HG03460 (cell line): ENCODE measurements around the gene DCUN1D2.
"Not testable (repeated sequence)": the region's sequence is repeated elsewhere in the genome, so short reads cannot be mapped to it uniquely, and the experiment has no call there.

ENCODE experiments used
- ATAC-seq: cut with Tn5 transposase; IDR thresholded peaks from one replicate; pipeline ENCODE4 v1.9.1; 2021; ENCODE audit not compliant: unreplicated experiment

DCUN1D2 gene

DNA sequence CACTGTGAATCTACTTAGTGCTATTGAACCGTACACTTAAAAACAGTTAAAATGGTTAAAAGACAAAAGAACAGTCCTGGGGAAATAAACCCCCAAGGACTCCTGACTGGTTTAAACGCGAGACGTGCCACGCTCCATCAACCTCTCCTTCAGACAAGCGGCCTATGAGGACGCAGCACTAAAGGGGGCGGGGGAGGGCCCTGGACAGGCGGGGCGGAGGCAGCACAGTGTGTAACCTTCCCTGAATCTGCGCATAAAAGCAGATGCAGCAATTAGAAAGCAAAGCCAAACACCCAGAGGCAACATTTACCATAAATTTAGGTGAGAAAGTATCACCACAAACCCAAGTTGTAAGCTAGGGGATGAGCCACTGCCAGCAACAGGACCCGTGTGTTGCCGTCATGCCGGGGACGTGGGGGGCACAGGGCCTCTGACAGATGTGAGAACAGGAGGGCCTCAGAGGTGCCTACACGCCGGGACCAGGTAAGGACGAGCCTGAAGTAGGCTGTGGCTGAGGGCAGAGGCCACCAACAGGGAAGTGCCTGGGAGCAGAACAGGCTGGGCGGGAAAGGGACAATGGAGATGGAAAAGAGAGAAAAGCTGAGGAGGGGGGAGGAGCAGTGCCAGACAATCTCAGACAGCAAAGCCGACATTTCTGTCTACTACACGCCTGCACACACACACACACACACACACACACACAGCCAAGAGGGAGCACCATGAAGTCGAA is 21.9 kb downstream of the DCUN1D2 start:
- ATAC-seq: no peak

- no peak for ATAC-seq
Measured at GRCh38 chr13:113468029-113468428, 22.5 kb downstream of the DCUN1D2 start.

DNA sequence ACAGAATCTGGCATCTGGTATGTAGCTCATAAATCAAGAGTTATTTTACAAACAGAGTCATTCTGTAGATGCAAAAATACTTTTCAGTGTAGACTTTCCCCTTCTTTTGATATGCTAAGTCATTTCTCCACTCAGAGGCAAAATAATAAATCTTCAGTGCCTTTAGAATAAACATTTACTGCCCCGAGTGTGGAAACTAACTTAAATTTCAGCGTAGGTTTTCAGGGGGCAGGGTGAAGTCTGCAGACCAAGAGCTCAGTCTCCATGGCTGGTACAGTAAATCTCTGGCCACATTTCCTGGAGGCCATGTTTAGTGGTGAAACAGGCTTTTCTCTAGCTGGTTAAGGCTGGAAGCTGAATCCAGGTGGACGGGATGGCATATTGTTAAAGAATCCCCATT is 24.1 kb downstream of the DCUN1D2 start:
- ATAC-seq: no peak

- ATAC-seq: no peak
Measured at GRCh38 chr13:113465300-113465699, 25.2 kb downstream of the DCUN1D2 start.

DNA sequence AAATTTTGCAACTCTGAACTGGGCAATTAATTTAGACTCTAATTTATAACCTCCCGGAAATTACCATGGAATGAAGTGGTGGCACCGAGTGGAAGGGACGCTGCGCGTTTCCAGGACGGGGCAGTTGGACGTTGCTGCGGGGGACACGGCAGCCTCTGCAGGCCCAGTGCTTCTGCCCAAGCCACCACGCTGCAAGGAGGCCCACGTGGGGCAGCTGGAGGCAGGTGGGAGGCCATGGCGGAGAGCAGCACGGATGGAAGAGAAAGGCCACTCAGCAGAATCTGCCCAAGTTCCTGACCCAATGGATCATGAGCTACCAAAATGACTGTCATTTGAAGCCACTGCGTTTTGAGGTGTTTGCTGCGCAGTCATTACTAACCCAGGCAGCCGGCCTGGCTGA is 26.0 kb downstream of the DCUN1D2 start:
- ATAC-seq: no peak

DNA sequence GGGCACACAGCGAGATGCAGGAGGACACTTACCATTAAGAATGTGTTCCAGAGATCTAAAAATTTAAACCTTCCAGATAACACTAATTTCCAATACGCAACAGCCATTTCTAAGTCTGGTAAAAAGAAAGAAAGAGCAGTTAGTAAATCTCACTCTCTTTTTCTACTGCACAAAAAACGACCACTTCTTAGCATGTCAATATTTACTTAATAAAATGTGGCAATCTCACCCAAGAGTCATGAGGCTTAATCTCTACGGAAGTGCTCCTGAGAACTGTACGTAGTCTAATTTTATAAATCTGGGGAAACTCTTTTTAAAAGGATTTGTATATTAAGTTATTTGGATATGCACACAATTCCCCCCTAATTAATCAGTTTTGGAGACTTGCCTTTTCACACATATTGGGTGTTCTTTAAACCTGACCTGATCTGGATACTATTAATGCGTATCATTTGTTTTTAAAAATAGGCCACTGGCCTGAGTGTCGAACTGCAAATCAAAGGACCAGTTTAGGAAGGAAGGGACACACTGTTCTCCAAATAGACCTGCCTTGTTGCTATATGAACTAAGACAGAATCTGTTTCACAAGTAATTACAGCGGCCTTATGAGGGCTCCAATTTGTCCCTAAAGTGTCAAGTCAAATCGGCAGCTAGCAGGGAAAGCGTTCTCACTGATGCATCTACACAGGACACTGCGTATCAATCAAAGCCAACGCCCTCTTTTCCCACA is 29.3 kb downstream of the DCUN1D2 start:
- no peak for ATAC-seq

DNA sequence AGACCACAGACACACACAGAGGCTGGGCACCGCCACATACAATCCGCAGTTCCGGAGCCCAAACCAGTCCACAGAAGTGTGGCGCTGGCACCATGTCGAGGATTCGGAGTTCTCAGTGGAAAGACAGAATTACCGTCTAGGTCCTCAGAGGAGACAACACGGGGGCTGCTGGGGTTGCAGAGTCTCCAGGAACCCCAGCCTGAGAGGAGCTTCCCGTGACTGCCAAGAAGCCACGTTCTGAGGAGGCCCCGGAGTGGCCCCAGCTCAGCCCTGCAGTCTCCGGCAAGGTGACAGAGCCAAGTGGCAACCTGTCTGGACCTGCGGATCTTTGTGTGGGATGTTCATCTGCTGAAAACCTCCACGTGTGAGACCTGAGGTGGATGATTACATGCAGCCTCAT is 29.9 kb downstream of the DCUN1D2 start:
- no peak for ATAC-seq

- no peak for ATAC-seq
Measured at GRCh38 chr13:113460064-113460555, 30.4 kb downstream of the DCUN1D2 start.

DNA sequence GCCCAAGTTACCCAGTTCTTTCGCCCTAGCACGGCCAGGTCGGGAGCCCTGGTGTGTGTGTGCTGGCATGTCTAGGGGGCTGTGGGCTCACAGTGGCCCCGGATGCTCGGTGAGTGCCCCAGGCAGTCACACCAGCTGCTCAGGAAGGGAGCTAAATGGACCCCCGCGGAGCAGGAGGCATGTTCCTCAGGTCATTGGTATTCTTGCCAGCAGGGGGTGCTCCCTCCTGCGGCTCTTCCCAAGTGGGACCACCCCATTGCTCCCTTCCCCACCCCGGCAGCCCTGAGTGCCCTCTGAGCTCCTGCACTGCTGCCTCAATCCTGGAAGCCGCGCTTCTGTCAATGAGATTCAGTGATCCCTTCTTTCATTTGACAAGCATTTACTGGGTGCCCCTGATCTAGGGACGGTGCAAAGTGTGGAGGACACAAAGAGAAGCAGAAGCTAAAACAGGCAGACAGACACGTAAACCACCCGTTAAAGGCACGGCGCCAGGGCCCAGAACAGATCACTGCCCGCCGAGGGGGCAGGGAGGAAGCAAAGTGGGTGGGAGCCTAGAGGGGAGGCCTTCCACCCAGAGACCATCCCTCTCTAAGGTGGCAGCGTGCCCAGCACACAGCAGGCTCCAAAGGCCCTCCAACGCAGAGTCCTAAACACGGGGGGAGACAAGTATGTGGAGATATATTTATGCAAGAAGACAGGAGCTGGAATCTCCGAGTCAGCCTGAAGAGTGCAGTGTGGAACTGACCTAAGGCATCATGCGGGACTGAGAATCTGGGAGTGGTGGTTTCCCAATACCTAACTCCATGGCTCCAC is 32.1 kb downstream of the DCUN1D2 start:
- ATAC-seq: no peak

DNA sequence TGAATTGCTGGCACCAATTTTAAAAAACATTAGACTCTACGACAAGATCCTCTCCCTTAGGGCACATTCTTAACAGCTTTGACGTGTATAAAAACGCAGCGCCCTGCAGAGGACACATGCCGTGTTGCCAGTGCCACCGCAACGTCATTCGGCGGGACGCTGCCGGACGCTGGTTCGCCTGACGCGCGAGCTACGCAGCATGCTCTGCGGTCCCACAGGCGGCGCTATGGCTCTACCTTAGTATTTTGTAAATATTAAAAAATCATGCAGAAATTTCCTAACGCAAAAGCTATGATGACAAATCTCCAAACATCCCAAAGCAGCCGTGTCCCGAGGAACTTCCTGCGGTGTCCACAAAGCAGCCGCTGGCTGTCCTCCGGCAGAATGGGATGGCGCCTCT is 33.0 kb downstream of the DCUN1D2 start:
- no peak for ATAC-seq

DNA sequence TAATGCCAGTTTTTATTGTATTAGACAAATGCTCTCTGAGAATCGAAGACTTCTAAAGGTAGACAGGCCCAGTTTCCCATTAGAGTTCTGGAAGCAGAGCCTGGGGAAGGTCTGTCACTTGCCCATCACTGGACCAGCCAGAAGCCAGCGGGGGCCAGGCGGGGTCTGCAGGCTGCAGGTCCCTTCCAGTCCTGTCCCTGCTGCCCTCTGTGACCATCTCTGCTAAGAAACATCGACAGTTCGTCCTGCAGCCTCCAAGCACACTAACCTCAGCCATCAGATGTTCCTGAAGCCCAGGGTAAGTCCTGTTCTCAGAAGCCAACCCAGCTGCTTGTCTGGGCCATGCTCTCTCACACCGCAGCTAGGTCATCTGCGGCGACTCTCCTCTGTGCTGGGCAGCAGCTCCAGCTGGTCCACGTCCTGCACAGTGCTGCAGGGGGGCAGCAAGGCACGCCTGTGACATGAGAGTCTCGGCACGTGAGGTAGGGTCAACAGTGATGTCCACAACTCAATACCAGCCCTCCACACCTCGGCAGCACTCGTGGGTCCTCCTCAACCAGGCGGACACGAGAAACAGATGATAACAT is 34.3 kb downstream of the DCUN1D2 start:
- no peak for ATAC-seq

DNA sequence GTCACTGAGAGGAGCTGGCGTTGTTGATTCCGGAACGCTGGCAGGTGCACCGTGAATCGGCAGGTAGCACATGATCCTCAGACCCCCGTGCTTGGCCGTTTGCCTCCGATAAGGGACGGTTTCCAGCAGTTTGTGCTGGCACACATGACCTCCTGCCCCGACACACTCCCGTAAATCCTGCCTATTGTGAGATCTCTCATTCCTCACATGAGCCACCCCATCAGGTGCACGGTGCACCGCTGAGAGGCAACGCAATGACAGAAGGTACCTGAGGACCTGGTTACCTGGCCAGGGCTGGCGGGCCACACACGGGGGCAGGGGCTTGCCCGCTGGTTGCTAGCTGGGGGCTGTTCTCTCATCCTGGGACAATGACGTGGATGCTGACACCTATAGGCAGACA is 35.1 kb downstream of the DCUN1D2 start:
- no peak for ATAC-seq

DNA sequence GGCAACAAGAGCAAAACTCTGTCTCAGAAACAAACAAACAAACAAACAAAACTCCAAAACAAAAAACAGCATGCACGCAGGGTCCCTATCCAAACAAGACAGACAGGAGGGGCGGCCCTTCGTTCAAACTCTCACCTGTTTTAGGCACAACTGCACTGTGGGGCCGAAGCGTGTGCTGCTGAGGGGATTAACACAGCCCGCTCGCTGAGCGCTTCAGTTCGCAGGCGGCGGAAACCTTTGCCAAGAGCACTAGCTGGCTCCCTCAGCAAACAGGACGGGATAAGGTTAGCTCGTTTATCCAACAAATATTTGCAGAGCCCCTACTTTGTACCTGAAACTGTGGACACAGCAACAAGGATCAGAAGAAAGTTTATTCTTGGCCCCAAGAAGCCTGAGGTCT is 35.6 kb downstream of the DCUN1D2 start:
- no peak for ATAC-seq

- no peak for ATAC-seq
Measured at GRCh38 chr13:113452942-113453901, 37.3 kb downstream of the DCUN1D2 start, which contains the start of gene ADPRHL1. Gene ADPRHL1, minus strand, starts transcription at chr13:113453488. Its CDS starts 51 bp downstream, at chr13:113453437.

DNA sequence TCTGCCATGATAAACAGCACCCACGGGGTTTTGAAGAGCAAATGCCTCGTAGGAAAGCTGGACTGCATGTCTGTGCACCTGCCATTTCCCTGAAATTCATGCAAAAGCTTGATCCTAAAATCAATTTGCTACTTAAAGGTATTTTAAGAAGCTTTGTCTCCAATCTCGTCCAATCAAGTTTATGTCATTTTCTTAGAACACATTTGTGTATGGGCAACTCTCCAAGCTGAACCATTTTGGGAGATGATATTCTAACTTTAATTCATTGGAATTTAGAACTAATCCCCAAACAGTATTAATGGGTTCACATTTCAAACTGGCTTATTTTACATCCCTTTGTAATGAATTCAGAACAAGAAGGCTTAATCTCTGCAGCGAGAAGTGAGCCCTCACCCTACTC is 38.0 kb downstream of the DCUN1D2 start:
- no peak for ATAC-seq

- ATAC-seq: no peak
Measured at GRCh38 chr13:113451951-113452421, 38.5 kb downstream of the DCUN1D2 start.

DNA sequence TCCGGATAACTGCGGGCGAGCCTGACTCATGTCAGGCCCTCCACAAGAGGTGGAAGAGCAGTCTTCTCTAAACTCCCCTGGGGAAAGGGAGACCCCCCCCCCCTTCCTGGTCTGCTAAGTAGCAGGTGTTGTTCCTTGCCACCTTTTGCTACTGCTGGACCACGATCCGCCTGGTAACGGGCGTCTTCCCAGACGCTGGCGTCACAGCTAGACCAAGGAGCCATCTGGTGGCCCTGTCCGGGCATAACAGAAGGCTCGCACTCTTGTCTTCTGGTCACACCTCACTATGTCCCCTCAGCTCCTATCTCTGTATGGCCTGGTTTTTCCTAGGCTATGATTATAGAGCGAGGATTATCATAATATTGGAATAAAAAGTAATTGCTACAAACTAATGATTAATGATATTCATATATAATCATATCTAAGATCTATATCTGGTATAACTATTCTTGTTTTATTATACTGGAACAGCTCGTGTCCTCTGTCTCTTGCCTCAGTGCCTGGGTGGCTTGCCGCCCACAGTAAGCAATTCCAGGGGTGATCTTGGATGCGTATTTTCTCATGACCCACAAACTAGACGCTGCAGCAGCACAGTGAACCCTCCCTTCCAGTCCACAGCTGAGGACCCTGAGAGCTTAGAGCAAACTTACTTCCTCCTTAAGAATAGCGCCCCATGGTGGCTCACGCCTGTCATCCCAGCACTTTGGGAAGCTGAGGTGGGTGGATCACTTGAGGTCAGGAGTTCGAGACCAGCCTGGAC is 39.5 kb downstream of the DCUN1D2 start:
- ATAC-seq: not testable (repeated sequence)

DNA sequence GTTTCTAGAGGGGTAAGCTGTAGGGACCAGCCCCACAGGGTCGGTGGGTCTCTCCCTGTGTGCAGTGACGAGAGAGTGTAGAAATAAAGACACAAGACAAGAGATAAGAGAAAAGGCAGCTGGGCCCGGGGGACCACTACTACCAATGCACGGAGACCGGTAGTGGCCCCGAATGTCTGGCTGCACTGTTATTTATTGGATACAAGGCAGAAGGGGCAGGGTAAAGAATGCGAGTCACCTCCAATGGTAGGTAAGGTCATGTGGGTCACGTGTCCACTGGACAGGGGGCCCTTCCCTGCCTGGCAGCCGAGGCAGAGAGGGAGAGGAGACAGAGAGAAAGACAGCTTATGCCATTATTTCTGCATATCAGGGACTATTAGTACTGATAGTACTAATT is 40.2 kb downstream of the DCUN1D2 start:
- not testable (repeated sequence) for ATAC-seq

DNA sequence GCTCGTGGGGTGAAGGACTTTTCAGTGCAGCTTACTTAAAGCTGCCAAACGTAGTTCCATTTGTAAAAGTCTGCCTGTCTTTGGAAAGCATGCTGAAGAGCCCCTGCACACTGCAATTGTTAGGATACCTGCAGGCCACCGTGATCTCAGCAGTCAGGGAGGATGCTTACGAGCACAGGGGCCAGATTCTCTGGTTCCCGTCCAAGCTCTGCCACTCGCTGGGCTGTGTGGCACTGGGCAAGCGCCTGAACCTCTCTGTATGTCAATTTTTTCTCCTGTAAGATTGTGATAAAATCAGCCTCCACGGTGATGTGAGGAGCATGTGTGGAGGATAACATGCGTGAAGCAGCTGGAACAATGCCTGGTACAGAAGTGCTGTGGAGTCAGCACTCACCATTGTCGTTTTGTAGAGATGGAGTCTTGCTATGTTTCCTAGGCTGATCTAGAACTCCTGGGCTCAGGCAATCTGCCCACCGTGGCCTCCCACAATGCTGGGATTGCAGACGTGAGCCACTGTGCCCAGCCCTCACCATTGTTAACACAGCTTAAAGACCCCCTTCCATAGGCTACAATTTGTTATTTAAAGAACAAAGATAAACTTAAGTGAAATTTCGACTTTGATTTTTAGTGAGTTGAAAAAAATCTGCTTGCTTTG is 40.7 kb downstream of the DCUN1D2 start:
- no peak for ATAC-seq
